HG02884 (cell line): Measurements from ENCODE around the gene SCN2B.

ENCODE experiments used
- ATAC-seq: cut with Tn5 transposase; IDR thresholded peaks from one replicate; pipeline ENCODE4 v1.9.1; 2021; ENCODE audit warnings: mild to moderate bottlenecking, moderate library complexity; ENCODE audit not compliant: unreplicated experiment

SCN2B gene

DNA sequence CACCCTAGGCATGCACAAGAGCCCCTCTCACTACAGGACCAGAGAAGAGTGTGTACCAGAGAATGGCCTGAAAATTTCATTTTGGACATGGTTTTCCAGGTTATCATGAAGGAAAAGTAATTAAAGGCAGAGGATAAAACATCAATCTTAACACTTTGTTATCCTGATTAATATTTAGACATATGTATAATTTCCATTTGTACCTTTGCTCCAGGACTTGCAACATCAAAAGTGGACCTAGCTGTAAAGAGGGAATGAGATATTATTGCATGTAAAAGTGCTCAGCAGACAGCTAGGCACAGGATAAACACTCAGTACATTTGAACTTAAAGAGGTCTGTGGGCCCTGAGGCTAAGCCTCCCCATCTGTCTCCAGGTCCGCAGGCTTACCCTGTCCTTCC, 21.8 kb downstream of the SCN2B start:
- ATAC-seq = no peak

DNA sequence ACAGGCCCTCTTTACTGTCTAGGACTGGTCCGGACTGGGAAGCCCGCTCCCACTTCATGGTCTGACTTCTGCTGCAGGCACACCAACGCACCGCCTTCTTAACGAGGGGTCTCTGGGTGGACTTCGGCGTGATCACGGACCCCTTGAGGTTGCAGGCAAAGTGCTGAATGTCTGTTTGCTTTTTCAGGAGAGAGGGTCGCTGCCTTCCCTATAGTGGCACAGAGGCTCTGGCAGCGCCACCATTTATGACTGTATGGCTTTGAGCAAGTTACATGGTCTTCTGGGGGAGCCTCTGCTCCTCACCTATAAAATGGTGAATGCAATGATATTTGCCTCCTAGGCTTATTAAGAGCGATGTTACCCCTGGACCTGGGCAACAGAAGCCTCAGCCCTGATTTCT, 22.5 kb downstream of the SCN2B start:
- ATAC-seq = no peak

DNA sequence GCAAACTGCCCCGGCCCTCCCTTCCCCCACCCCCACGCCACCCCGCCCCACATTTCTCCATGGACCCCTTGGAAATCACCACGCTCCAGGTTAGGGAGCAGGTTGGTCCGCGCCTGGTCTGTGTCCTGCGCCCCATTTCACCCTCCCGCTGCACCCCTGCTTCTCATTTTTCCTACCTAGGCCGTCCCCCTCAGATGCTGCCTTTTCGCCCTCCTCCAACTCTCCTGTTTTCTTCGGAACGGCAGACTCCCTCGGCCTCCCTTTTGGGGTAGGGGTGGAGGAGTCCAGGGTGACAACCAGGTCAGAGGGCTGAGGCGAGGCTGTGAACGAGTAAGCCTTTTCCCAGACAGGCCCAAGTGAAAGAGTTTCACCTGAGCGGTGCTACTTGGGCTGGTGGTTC, 22.9 kb downstream of the SCN2B start:
- ATAC-seq = no peak

DNA sequence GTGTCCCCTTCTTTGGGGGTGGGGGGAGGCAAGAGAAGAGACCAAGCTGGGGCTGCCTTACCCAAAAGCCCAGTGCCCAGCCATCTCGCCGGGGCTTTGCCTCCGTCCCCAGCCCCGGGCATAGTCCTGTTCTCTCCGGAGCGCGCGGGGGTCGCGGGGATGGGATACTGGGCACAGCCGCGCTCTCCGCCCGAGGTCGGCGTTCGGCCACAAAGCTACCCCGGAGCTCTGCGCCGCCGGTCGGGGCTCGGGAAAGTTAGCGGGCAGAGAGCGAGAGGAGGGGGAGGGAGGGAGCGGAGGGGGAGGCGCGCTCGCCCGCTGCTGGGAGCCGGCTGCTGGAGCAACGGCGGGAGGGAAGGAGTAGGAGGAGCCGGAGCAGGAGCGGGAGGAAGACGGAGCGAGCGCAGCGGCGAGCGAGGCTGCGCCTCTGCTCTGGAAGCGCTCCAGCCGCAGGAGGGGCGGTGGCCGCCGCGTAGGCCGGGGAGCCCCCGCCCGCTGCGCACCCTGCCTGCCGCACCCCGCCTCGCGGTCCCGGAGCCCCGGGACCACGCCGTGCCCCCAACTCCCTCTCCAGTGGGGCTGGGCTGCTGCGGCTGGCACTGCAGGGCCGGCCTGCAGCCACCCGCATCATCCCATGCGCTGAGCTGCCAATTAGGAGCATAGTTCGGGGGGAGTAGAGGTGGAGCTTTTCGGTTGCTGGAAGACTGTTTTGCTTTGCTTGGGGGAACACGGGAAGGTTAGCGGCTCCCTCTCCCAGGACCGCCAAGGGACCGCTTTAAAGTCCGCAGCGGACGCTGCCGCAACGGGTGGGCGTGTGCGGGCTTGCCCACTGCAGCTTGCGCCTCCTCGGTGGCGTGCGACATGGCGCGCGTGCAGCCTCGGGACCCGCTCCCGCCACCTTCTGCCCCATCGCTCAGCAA, 23.6 kb downstream of the SCN2B start, which contains the start of gene SCN4B:
Gene SCN4B, minus strand, starts transcription at position 272 of the 920 bp plus-strand sequence. Its CDS starts 150 bp downstream, at position 122.
- no peak for ATAC-seq

DNA sequence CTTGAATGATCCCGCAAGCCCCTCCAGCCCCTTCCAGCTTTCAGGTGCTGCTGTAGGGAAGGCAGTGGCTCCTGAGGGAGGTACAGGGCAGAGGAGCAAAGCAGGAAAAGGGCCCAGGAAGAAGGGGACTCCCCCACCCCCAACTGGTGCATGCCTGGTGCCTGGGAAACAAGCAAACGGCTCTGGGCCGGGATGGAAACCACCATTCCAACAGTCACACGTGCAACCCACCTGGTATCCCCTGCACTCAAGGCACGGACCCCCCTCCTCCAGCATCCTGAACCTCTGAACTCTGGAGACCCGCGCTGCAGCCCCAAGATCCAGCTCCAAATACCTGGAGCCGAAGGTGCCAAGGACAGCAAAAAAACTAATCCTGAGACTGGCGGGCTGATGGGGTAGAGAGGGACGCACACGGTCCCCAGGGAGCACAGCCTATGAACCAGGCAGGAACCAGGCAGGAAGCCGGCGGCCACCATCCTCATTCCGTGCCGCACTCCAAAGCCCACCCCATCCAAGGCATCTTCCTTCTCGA, 24.4 kb downstream of the SCN2B start:
- ATAC-seq = no peak

DNA sequence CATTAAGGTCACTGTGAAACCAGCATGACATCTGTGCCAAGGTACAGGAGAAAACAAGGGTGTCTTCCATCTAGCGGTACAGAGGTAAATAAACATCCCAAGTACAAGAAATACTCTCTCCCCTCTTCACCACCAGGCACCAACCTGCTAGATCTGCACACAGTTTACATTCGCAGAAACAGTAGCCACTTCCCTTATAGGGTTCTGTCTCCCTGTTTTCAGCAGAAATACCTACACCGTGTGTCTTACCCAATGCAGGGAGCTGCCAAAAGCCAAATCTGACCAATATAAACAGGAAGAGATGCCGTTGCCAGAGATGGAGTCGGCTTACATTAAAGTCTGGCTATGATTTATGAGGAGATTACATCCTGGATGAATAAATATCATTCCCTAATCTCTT, 25.0 kb downstream of the SCN2B start:
- ATAC-seq = no peak

DNA sequence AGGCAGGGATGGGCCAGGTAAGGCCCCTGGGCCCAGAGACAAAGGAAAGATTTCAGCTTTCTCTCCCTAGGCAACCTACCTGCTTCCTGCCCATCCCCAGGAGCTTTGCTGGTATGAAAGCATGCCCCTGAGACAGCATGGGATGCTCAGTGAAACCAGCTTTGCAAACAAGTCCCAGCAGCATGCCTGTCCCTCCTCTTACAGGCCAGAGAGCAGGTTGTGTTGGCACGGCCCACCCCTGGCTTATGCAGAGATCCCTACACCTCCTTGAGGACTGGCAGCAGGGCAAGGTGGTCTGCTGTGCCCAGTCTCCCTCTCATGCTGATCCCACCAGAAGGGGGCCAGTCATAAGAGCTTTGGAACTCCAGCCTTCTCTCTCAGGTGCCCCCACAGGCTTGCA, 26.9 kb downstream of the SCN2B start:
- no peak for ATAC-seq

DNA sequence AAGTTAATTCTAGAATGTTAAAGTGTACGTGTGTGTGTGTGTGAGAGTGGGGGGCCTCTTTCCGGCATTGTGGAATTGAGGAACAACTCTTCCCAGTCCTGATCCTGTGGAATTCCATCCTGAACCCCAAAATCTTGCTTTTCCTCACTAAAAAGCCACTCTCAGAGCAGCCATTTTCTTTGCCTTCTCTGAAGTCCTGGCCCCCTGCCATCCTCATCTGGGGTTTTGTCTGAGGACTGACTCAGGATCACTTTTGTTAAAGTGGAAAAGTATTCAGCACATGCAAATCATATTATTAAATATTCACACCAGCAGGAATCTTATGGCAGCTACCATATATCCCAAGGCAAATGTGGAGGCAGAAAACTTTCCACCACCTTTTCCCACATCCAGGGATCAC, 27.6 kb downstream of the SCN2B start:
- no peak for ATAC-seq

DNA sequence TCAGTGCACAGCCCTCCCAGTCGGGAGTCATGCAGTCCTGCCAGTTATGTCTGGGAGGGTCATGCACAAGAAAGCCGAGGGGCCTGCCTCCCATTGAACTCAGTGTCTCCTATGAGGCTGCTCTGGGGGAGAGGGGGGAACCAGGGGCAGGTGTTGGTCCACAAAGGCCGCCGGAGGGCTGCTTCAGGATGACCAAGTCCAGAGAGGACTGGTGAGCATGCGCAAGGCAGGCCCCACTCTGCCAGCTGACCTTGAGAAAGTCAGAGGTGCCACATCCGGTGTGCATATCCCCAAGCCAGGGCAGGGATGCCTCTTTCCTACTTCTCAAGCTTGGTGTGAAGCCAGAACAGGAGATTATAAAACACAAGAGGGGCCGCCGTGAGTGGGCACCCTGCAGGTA, 28.2 kb downstream of the SCN2B start:
- no peak for ATAC-seq

DNA sequence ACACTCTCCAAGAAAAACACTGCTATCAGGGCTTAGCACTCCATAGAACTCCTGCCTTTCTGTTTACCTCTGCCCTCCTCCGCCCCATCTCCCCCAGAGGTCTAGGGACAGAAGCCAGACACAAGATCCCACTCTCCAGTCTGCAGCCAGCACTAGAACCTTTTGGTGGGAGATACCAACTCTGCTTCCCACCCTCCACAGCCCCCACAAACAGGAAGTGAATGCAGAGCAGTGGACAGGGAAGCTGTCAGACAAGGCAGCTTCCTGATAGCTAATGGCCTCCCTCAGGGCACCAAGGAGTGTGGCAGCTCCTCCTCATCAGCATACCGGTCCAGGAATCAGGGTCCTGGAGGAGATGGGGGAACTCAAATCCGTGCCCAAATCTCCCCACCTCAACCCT, 28.9 kb downstream of the SCN2B start:
- ATAC-seq = no peak

DNA sequence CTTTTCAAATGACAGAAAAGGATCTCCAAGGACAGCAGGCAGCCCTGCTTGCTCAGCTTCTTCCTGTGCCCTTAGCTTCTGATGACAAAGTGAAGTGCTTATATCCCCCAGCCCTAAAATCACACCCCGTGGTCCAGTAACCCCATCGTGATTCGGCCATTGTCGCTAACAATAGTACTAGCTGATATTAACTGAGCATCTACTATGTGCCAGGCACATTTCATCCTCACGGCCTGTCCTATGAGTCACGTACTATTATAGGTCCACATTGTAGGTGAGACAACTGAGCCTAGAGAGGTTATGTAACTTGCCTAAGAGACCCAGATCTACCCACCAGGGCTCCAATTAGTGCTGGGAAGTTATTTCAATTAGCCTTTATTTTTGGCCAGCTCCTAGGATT, 29.9 kb downstream of the SCN2B start:
- no peak for ATAC-seq

DNA sequence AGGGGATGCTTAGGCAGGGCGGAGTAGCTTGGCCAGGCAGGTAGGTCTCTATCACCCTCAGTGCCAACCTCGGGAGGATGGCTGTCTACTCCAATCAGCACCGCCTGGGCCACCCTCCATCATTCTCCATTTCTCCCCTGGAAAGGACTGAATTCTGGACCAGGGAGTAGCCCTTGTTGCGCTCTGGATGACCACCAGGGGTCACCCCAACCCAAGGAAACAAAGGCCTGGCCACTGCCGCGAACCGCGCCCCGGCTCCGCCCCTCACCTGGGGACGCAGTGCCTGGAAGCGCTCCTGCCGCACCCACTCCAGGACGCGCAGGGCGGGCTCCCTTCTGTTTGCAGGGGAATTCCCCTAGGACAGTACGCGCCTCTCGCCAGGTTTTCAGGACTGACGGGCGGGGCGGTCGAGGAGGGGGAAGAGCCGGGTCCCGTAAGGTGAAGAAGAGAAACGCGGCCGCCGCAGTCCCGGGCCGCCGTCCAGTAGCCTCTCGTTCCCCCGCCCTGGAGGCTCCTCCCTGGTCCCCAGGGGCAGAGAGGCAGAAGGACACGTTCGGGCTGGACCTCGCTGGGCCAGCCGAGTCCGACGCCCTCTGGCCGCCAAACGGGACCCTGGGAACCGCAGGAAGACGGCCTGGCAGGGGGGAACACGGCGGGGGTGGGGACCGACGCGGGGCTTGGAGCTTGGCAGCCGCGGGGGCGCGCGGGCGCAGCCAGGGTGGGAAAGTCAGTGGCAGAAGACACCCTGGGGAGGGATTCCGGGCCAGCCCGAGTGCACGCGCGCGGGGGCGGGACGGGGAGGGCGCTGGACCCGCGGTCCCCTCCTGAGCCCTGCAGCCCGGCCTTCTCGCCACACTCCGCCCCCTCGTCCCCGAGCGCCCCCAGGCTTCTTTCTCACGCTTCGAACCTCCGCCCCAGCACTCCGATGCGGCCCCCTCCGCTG, 30.9 kb downstream of the SCN2B start:
- no peak for ATAC-seq

DNA sequence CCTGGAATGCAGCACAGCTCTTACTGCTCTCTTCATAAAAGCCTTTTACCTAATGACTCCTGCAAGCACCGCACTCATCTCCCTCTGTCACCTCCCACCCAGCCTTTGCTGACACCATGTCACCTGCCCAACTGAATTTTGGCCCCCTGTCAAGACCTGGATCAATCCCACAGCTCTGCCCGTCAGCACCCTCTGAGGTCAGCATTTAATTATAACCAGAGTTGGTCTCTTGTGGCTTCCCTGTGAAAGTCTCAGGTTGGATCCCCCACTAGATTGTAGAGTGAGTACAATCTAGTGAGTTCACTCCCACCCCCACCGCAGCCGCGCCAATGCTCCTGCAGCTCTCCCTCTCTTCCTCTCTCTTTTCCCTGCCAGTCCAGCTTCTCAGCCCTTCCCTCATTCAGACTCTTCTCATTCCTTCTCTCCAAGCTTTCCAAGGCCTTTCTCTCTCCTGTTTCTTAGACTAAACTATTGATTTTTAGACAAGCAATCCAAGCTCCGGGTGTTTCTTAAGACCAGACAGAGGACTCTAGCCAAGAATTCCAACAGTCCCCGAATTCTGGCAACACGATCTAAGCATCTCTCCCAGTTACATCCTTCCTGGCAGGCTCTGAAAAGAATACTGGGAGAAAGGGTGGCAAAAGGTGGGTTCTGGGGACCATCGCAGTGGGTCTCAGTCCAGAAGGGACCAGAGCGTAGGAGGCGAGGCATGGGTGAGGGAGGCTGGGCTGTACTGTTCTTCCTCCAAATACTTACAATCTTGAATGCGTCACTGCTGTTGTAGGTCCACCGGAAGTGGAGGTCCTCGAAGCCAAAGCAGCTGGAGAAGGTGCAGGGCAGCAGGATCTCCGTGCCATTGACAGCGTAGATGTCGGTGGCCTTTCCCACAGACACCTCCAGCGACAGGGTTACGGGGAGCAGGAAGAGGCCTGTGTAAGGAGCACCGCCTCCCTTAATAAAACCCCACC, 31.9 kb downstream of the SCN2B start:
- ATAC-seq = no peak

DNA sequence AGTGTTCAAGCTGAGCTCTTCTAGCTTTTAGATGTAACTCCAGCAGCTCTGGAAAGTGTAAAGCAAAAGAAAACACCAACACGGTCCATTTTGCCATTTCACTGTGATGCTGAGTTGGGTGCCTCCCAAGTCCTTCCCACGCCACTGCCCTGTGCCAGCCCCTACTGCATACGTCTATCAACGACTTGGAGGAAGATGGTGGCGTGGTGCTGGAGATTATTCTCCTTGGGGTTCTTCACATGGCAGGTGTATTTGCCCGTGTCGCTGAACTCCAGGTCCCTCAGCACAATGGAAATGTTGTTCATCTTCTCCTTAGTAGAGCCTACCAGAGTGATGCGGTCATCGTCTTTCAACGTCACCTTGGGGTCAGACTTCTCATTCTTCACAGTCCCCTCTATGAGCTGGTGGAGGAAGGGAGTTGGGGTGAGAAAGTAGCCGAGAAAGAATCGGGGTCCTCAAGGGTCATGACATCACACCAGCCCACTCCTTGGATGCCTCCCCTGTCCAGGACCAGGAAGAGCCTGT, 32.7 kb downstream of the SCN2B start:
- no peak for ATAC-seq

DNA sequence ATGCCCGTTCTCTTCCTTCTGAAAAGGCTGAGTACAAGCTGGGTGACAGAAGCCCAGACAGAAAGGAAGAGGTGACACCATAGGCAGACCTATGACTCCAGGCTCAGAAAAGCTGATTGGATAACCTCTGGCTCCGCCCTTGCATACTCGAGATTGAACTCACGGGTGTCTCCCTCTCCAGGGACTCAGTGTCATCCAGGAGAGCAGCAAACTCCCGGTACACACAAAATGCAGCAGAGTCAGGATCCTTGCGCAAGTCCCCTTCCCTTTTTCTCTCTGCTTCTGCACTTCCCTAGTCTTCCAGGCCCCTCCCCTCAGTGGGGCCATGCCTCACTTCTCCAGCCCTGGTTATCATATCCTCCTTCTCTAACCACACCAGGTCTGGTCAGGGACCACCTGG, 33.6 kb downstream of the SCN2B start:
- no peak for ATAC-seq

DNA sequence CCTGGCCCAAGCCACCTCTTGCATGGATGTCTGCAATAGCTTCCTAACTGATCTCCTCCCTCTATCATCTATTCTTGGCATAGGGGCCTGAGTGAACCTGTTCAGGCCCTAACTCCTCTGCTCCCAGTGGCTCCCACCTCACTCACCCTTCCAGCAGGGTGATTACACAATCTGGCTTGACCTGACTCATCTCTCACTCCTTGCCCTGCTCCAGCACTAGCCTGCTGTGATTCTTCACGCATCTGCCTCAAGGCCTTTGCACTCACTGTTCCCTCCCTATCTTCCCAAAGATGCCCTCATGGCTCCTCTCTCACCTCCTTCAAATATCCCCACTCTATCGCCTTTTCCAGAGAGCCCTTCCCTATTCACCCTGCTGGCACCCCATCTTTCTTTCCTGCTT, 34.4 kb downstream of the SCN2B start:
- no peak for ATAC-seq

DNA sequence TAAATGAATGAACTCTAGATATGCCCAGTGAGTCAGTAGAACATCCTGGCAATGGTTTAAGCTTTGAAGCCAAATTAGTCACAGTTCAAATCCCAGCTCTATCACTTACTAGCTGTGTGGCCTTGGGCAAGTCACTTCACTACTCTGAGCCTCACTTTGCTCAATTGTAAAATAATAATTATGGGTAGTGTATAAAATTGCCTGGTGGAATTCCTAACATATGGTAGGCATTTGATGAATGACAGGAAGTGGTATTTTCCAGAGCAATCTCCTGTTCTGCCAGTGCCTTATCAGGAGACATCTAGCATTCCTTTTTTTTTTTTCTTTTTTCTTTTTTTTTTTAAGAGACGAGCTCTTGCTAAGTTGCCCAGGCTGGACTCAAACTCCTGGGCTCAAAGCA, 36.9 kb downstream of the SCN2B start:
- ATAC-seq = no peak

DNA sequence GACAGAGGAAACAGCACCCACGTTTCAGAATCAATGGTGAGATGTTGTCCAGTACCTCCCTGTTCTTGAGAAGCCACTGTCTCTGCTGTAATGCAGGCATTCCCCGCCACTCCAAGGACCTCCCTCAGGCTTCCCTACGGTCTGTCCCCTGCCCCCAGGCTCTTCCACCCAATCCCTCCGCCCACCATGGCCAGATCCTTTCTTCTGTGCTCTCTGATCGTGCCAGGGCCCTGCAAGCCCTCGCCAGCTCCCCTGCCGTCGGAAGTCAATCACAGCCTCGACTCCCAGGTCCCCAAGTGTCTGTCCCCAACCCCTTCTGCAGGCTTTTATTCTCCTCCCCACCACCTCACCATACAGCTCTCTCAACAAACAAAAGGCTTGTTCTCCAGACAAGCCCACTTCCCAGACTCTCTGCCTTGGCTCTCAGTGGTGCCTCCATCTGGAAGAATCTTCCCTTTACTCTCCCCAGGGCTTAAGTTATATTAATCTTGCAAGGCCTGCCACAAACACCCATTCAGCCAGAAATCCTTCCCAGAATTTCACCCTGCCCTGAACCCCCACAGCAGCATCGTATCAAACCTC, 37.5 kb downstream of the SCN2B start:
- no peak for ATAC-seq

DNA sequence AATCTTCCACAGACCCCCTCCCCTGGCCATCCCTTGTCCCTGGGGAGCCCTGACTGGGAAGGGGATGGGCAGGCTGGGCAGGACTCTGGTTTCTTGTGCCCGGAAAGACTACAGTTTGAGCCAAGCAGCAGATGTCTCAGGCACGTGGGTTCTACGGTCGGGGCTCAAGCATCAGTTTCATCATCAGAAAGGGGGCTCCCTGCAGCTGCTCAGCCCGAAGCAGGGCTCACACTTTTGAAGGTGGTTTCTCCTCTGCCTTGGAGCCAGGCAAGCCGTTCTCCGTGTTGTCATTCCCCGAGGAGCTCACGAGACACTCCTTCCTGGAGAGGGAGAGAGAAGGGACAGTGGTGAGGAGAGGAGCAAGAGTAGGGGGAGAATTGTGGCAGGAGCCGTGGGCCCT, 39.6 kb downstream of the SCN2B start:
- ATAC-seq = no peak

DNA sequence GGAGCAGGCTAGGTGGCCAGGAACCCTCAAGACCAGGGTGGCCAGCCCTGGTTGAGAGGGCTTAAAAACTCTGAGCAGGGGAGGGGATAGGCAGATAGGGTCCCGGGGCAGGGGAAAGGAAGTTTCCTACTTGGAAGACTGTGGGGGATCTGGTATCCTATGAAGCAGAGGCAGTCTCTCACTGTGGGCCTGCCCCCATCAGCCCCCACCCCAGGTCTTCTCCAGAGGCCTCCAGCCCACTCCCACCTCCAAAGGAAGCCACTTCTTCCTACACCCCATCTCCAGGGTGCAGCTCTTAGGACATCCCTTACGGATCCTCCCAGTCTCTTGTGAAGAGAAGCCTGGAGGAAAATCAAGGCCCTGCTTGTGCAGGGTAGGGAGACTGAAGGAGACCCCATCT, 40.1 kb downstream of the SCN2B start:
- ATAC-seq = no peak
